ENCODE results near the gene PTF1A.

Gene PTF1A

GRCh38 chr10:23191764-23192711 lies at the start of gene PTF1A:
TSS of gene PTF1A (plus strand) at chr10:23192312. CDS start at chr10:23192531, 219 bp downstream.
- no peak for DNase-seq (ENCODE audit: low read depth)

- no peak for DNase-seq (ENCODE audit: low read depth)
Observed at GRCh38 chr10:23146258-23146657, 45.9 kb upstream of the PTF1A start.

- DNase-seq (ENCODE audit: low read depth) = no peak
Observed at GRCh38 chr10:23147035-23147434, 45.1 kb upstream of the PTF1A start.

- DNase-seq (ENCODE audit: low read depth) = no peak
Observed at GRCh38 chr10:23148214-23148613, 43.9 kb upstream of the PTF1A start.

- DNase-seq (ENCODE audit: low read depth) = no peak
Observed at GRCh38 chr10:23150091-23150490, 42.0 kb upstream of the PTF1A start.

GRCh38 chr10:23150610-23151009 lies 41.5 kb upstream of the PTF1A start:
- DNase-seq (ENCODE audit: low read depth) = no peak

- DNase-seq (ENCODE audit: low read depth) = no peak
Observed at GRCh38 chr10:23151071-23151470, 41.0 kb upstream of the PTF1A start.

- no peak for DNase-seq (ENCODE audit: low read depth)
Observed at GRCh38 chr10:23155169-23155568, 36.9 kb upstream of the PTF1A start.

GRCh38 chr10:23156447-23157150 lies 35.5 kb upstream of the PTF1A start:
- DNase-seq (ENCODE audit: low read depth) = no peak

GRCh38 chr10:23157239-23157681 lies 34.9 kb upstream of the PTF1A start:
- no peak for DNase-seq (ENCODE audit: low read depth)

GRCh38 chr10:23157691-23158369 lies 34.3 kb upstream of the PTF1A start:
- DNase-seq (ENCODE audit: low read depth) = peak; percentile 61

GRCh38 chr10:23158370-23158769 lies 33.7 kb upstream of the PTF1A start:
- DNase-seq (ENCODE audit: low read depth) = peak; percentile 71

- DNase-seq (ENCODE audit: low read depth) = peak; percentile 37
Observed at GRCh38 chr10:23171232-23171876, 20.8 kb upstream of the PTF1A start.

GRCh38 chr10:23172429-23173213 lies 19.5 kb upstream of the PTF1A start:
- no peak for DNase-seq (ENCODE audit: low read depth)

- DNase-seq (ENCODE audit: low read depth) = no peak
Observed at GRCh38 chr10:23173214-23174073, 18.7 kb upstream of the PTF1A start.

GRCh38 chr10:23174074-23174976 lies 17.8 kb upstream of the PTF1A start:
- DNase-seq (ENCODE audit: low read depth) = no peak

- DNase-seq (ENCODE audit: low read depth) = no peak
Observed at GRCh38 chr10:23174977-23175512, 17.1 kb upstream of the PTF1A start.

- DNase-seq (ENCODE audit: low read depth) = no peak
Observed at GRCh38 chr10:23186178-23186577, 5.9 kb upstream of the PTF1A start.

GRCh38 chr10:23186697-23187096 lies 5.4 kb upstream of the PTF1A start:
- DNase-seq (ENCODE audit: low read depth) = no peak

Measured in ELR (cell line).